Ovary (tissue), 9 donors: ENCODE data around the gene GFAP. TPM values are rescaled to one million over a fixed set of nuclear protein-coding genes. Genes with fewer than 3 reads are reported as not detected.

Experiments used
- DNase-seq, 5 donors: peaks; one replicate each; pipeline ENCODE4 v3.0.0-alpha.2; 2019 to 2020
- H3K27ac ChIP-seq, 2 donors: fragments of 200-600 bp; one replicate each; pipeline versions ENCODE4 v1.5.1 to v1.8.0; 2019 to 2022
- H3K27me3 ChIP-seq: fragments of 200-600 bp; one replicate; pipeline ENCODE4 v1.8.0; 2022
- H3K36me3 ChIP-seq: fragments of 200-600 bp; sonication (generic); one replicate; pipeline ENCODE4 v1.5.1; 2019
- H3K4me1 ChIP-seq: one replicate; pipeline ENCODE4 v1.8.1; 2013; ENCODE audit warnings: mild to moderate bottlenecking, moderate library complexity; ENCODE audit not compliant: insufficient read depth
- H3K4me3 ChIP-seq: fragments of 200-600 bp; sonication (generic); one replicate; pipeline ENCODE4 v1.5.1; 2017
- H3K9me3 ChIP-seq, 2 donors: fragments of 200-600 bp in 1 of 2; sonication (generic) in 1 of 2; one replicate each; pipeline versions ENCODE4 v1.5.1 to v1.8.1; 2013 to 2019; ENCODE audit warnings: mild to moderate bottlenecking in 1 of 2, moderate library complexity in 1 of 2
- CTCF ChIP-seq, 3 donors: fragments of 450-650 bp in 2 of 3; fragments of 200-600 bp in 1 of 3; IDR thresholded peaks; one replicate each; pipeline versions ENCODE4 v1.5.1 to v1.8.0; 2016 to 2022; ENCODE audit warnings: antibody characterized with exemption in 3 of 3, mild to moderate bottlenecking in 1 of 3
- EP300 ChIP-seq: sonication (generic); formaldehyde crosslinking; IDR thresholded peaks from one replicate; pipeline ENCODE4 v1.6.1; 2017; ENCODE audit warnings: antibody characterized with exemption
- POLR2A ChIP-seq: fragments of 450-650 bp; IDR thresholded peaks from one replicate; pipeline ENCODE4 v1.6.1; 2017; ENCODE audit warnings: antibody characterized with exemption, mild to moderate bottlenecking, moderate library complexity
- WGBS, 3 donors: extraction: QIAGEN DNeasy Blood & Tissue Kit in 1 of 3; methylation state at CpG; one replicate each; pipeline versions ENCODE4 v1.1.5 to v1.1.7; 2013 to 2017; 5-methylcytosine and 5-hydroxymethylcytosine counted together
- intact Hi-C, 4 donors: fragments of 100-400 bp; cut with DNase I; formaldehyde crosslinking; loops; one replicate each; pipeline versions ENCODE4 v1.11.0 to v1.15.1; 2022 to 2023
- polyA plus RNA-seq, 2 donors: library from polyadenylated mRNA; stranded (reverse); fragments of 200-250 nt in 1 of 2; fragments of 350-450 nt in 1 of 2; fragmentation: Illumina TruSeq in 1 of 2; extraction: RNeasy Lipid Tissue Mini Kit (QIAGEN cat#74804) in 1 of 2; gene quantifications; one replicate each; pipeline ENCODE4 v1.2.3, GENCODE V29; 2013 to 2014
- total RNA-seq, 7 donors: library from RNA; depleted of rRNA in 2 of 7; stranded (reverse); fragments of >200 nt in 2 of 7; fragmentation: NEBNext Ultra II Directional in 3 of 7; extraction: Animal tissue kit (Norgen Biotek cat#: 25700) in 3 of 7; gene quantifications; one replicate each; pipeline versions ENCODE4 v1.1.0 to v1.2.4, GENCODE V29; 2016 to 2023
- donor health status: DM: no; HTN: no; CAD: no; lungs with moderate emphysema.
- donor health status: DM: no; HTN: no; CAD: no.
- donor health status: Bipolar disorder and iron deficiency.
- donor health status: DM: yes; HTN: yes; CAD: no.
- donor health status: DM: no; HTN: no; CAD: no.
- donor health status: DM: yes; HTN: yes; CAD: no.

The GFAP gene
- total and polyA plus RNA-seq, 9 donors, result 0.08 to 1.8 (median 0.49) TPM; not detected in 1

- no peak for DNase-seq
- H3K4me1 ChIP-seq, result no peaks in the 10 kb centered on the region
- no peaks in the 10 kb centered on the region for H3K36me3 ChIP-seq
- H3K27ac ChIP-seq, result no peak overlapping the region
- no peaks in the 10 kb centered on the region for H3K27me3 ChIP-seq
- H3K9me3 ChIP-seq, result no peaks in the 10 kb centered on the region
- H3K4me3 ChIP-seq, result no peak overlapping the region
- intact Hi-C loops, result no loop called here
- WGBS, 3 donors, result 90 to 94% (median 93%) methylated on average over 6 of the region's 6 CpGs
- no peak for TF ChIP-seq POLR2A
- TF ChIP-seq CTCF (IDR thresholded peaks at IDR 0.05), result no peak
- no peak for TF ChIP-seq EP300
These were observed 39.5 kb downstream of the GFAP start for GRCh38 chr17:44875761-44876160.

- WGBS, 3 donors, result 79 to 84% (median 82%) methylated on average over 9 of the region's 9 CpGs
- DNase-seq, result no peak
- H3K36me3 ChIP-seq, result no peaks in the 10 kb centered on the region
- H3K9me3 ChIP-seq, result no peaks in the 10 kb centered on the region
- H3K27ac ChIP-seq, result no peak overlapping the region
- H3K4me1 ChIP-seq, result no peaks in the 10 kb centered on the region
- no peak overlapping the region for H3K4me3 ChIP-seq
- no peak for TF ChIP-seq EP300
- TF ChIP-seq POLR2A, result no peak
- TF ChIP-seq CTCF (IDR thresholded peaks at IDR 0.05), result no peak
- intact Hi-C loops, result no loop called here
- no peaks in the 10 kb centered on the region for H3K27me3 ChIP-seq
These were observed 43.0 kb downstream of the GFAP start for GRCh38 chr17:44872131-44872768.

- no peak overlapping the region for H3K27ac ChIP-seq
These were observed 43.7 kb downstream of the GFAP start for GRCh38 chr17:44871556-44871955.

GRCh38 chr17:44867841-44868240, 47.5 kb downstream of the GFAP start:
- DNase-seq, result no peak
- WGBS, 3 donors, result 78 to 87% (median 85%) methylated on average over 3 of the region's 3 CpGs
- no peaks in the 10 kb centered on the region for H3K36me3 ChIP-seq
- no peaks in the 10 kb centered on the region for H3K9me3 ChIP-seq
- H3K27me3 ChIP-seq, result no peaks in the 10 kb centered on the region
- intact Hi-C loops, result loop anchor here in 1 of 4 donors (5.0 kb wide), 1 partner anchor 91 kb away; no protein-coding TSS in a partner anchor
- TF ChIP-seq EP300 (no peak), POLR2A (no peak), CTCF (IDR thresholded peaks at IDR 0.05) (no peak)
- H3K27ac ChIP-seq, result no peak overlapping the region
- no peak overlapping the region for H3K4me3 ChIP-seq
- no peaks in the 10 kb centered on the region for H3K4me1 ChIP-seq

More at GRCh38 chr17:44871556-44871955, 43.7 kb downstream of the GFAP start:
- DNase-seq, result no peak
- 94 to 97% (median 95%) methylated on average over 12 of the region's 12 CpGs for WGBS, 3 donors
- Histone ChIP-seq H3K4me1 (no peaks in the 10 kb centered on the region), H3K27me3 (no peaks in the 10 kb centered on the region), H3K9me3 (no peaks in the 10 kb centered on the region), H3K4me3 (no peak overlapping the region), H3K36me3 (no peaks in the 10 kb centered on the region)
- intact Hi-C loops, result no loop called here
- TF ChIP-seq EP300 (no peak), POLR2A (no peak), CTCF (IDR thresholded peaks at IDR 0.05) (no peak)
